ENCODE data around the gene SLIT3. TPM values are rescaled to one million over a fixed set of nuclear protein-coding genes. Genes with fewer than 3 reads are reported as not detected.

Gene SLIT3
- total RNA-seq, 1 experiment from 2014 or later = not detected

GRCh38 chr5:169164481-169164925 lies 136.4 kb downstream of the SLIT3 start:
- Histone ChIP-seq H3K4me2 (no peak overlapping the region), H3K79me2 (ENCODE audit: low read depth) (no peaks in the 10 kb centered on the region), H3K27ac (no peak overlapping the region), H3K4me1 (replicated peaks; ENCODE audit: insufficient read depth) (no peaks in the 10 kb centered on the region), H3K9me2 (ENCODE audit: insufficient read depth) (no peaks in the 10 kb centered on the region), H3F3A (ENCODE audit: insufficient read depth, low read depth) (no peaks in the 10 kb centered on the region), H3K36me3 (ENCODE audit: low read depth) (no peaks in the 10 kb centered on the region), H3K9me3 (ENCODE audit: insufficient read depth, low read depth) (no peaks in the 10 kb centered on the region), H3K27me3 (ENCODE audit: insufficient read depth, low read depth) (peaks cover 79% of the 10 kb centered on the region), H3K4me3 (no peak overlapping the region), H4K20me1 (ENCODE audit: insufficient read depth) (no peaks in the 10 kb centered on the region), H2AFZ (no peak overlapping the region)
- TF ChIP-seq EZH2 (IDR thresholded peaks at IDR 0.05; ENCODE audit: low read depth) = no peak
- no peak for TF ChIP-seq CTCF (conservative IDR thresholded peaks at IDR 0.05)
- CTCF ChIA-PET = no interaction called here
- POLR2A ChIA-PET (ENCODE audit: unreplicated experiment) = no interaction called here
- intact Hi-C loops (cut with micrococcal nuclease; ENCODE audit: unreplicated experiment) = no loop called here
- no TSS peak for BruUV-seq (replicated peaks)
- no peak for DNase-seq

GRCh38 chr5:169162407-169162806 lies 138.5 kb downstream of the SLIT3 start:
- no peak overlapping the region for H3K4me2 ChIP-seq
- TF ChIP-seq CTCF (conservative IDR thresholded peaks at IDR 0.05) = no peak
- TF ChIP-seq EZH2 (IDR thresholded peaks at IDR 0.05; ENCODE audit: low read depth) = no peak
- no peak overlapping the region for H2AFZ ChIP-seq
- H3K79me2 ChIP-seq (ENCODE audit: low read depth) = no peaks in the 10 kb centered on the region
- no peaks in the 10 kb centered on the region for H3K36me3 ChIP-seq (ENCODE audit: low read depth)
- no peaks in the 10 kb centered on the region for H3K9me3 ChIP-seq (ENCODE audit: insufficient read depth, low read depth)
- ChIA-PET CTCF (no interaction called here), POLR2A (ENCODE audit: unreplicated experiment) (no interaction called here)
- DNase-seq = no peak
- no peaks in the 10 kb centered on the region for H3K9me2 ChIP-seq (ENCODE audit: insufficient read depth)
- H4K20me1 ChIP-seq (ENCODE audit: insufficient read depth) = no peaks in the 10 kb centered on the region
- H3K4me3 ChIP-seq = no peak overlapping the region
- BruUV-seq (replicated peaks) = no TSS peak
- no peaks in the 10 kb centered on the region for H3F3A ChIP-seq (ENCODE audit: insufficient read depth, low read depth)
- no peaks in the 10 kb centered on the region for H3K4me1 ChIP-seq (replicated peaks; ENCODE audit: insufficient read depth)
- peaks cover 59% of the 10 kb centered on the region for H3K27me3 ChIP-seq (ENCODE audit: insufficient read depth, low read depth)
- intact Hi-C loops (cut with micrococcal nuclease; ENCODE audit: unreplicated experiment) = no loop called here
- no peak overlapping the region for H3K27ac ChIP-seq

GRCh38 chr5:169161022-169161680 lies 139.8 kb downstream of the SLIT3 start:
- peaks cover 57% of the 10 kb centered on the region for H3K27me3 ChIP-seq (ENCODE audit: insufficient read depth, low read depth)
- no peak overlapping the region for H3K4me3 ChIP-seq
- no peaks in the 10 kb centered on the region for H3F3A ChIP-seq (ENCODE audit: insufficient read depth, low read depth)
- TF ChIP-seq EZH2 (IDR thresholded peaks at IDR 0.05; ENCODE audit: low read depth) (no peak), CTCF (conservative IDR thresholded peaks at IDR 0.05) (no peak)
- no peaks in the 10 kb centered on the region for H3K4me1 ChIP-seq (replicated peaks; ENCODE audit: insufficient read depth)
- no peaks in the 10 kb centered on the region for H4K20me1 ChIP-seq (ENCODE audit: insufficient read depth)
- no peak overlapping the region for H3K27ac ChIP-seq
- H3K36me3 ChIP-seq (ENCODE audit: low read depth) = no peaks in the 10 kb centered on the region
- no peaks in the 10 kb centered on the region for H3K9me2 ChIP-seq (ENCODE audit: insufficient read depth)
- no peaks in the 10 kb centered on the region for H3K79me2 ChIP-seq (ENCODE audit: low read depth)
- intact Hi-C loops (cut with micrococcal nuclease; ENCODE audit: unreplicated experiment) = no loop called here
- no peak overlapping the region for H2AFZ ChIP-seq
- H3K4me2 ChIP-seq = no peak overlapping the region
- CTCF ChIA-PET = no interaction called here
- POLR2A ChIA-PET (ENCODE audit: unreplicated experiment) = no interaction called here
- DNase-seq = no peak
- BruUV-seq (replicated peaks) = no TSS peak
- no peaks in the 10 kb centered on the region for H3K9me3 ChIP-seq (ENCODE audit: insufficient read depth, low read depth)

All from PC-9 (cell line).